Hypothalamus (tissue), 51 donors: ENCODE data around the gene RBFOX2.
A peak's percentile ranks its signal among the peaks of the same experiment; 100 is the strongest.

Experiments
- DNase-seq, 51 donors: peaks; one replicate each; lab custom pipeline; 2025; lab: John Stamatoyannopoulos, UW

The RBFOX2 gene

DNA sequence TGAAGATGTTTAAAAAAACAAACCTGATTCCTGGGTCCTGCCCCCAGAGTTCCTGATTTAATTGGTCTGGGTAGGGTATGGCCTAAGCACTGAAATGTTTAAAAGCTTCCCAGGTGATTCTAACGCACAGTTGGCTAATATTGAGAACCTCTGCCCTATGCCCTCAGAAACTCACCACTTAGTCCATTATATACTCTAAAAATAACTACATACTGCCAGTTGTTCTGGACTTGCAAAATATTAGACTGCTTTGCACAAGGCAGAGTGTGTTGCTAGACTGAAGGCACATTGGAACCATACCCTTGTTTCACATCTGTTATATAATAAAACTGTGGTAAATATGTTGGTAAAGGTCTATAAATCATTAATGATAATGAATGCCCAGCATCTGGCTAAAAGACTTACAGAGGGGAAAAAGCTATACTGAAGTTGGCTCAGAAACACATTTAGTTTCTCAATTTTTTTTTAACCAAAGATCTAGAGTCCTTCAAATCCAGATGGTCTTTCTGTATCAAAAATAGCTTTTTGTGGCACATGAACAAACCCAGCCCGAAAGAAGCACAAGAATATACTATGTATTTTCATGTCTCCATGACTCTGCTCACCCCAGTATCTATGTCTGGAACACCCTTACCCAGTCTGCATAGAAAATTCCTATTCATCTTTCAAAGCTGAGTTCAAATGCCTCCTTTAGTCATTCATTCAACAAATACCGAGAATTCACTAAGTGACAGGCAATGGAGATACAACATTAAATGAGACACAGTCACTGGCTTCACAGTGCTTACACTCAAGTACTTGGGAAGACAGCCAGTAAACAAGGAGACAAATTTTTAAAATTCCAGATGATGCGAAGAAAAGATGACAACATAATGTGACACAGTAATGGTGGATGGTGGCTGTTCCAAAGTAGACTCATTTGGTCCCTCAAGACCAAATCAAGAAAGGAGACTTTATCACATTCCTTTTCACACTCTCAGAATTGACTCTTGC lies 44.1 kb downstream of the RBFOX2 start:
- no peak for DNase-seq

- DNase-seq, result no peak
These were observed 46.7 kb downstream of the RBFOX2 start for GRCh38 chr22:35981900-35982299.

- DNase-seq, result no peak
These were observed 49.7 kb downstream of the RBFOX2 start for GRCh38 chr22:35978889-35979288.

- no peak for DNase-seq
These were observed 50.4 kb downstream of the RBFOX2 start for GRCh38 chr22:35978201-35978600.

DNA sequence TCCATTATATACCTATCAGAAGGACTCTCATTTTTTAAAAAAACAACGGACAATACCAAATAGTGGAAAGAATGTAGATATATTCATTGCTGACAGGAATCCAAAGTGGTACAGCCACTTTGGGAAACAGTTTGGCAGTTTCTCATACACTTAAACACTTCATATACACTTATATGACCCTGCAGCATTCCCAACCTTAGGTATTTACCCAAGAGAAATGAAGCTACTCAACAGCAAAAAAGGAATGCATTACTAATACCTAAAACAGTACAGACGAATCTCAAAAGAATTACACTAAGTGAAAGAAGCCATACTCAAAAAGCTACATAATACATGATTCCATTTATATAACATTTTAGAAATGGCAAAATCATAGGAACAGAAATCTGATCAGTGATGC lies 51.5 kb downstream of the RBFOX2 start:
- no peak for DNase-seq

DNA sequence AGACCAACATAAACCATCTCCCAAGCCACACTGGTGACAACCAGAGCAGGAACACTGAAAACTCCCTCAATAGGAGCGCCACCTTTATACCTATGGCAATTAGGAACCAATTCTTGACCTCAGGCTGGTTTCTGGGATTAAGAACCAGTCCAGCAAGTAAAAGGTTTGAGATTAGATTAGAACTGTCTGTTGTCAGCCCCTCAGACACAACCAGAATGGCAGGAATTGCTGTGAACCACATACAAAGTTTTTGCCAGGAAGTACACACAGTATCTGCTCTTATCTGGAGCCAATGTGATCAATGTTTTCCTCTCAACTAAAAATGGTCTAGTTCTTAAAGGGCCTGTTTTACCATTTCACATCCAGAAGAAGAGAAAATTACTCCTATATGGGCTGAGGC lies 55.2 kb downstream of the RBFOX2 start:
- no peak for DNase-seq

DNA sequence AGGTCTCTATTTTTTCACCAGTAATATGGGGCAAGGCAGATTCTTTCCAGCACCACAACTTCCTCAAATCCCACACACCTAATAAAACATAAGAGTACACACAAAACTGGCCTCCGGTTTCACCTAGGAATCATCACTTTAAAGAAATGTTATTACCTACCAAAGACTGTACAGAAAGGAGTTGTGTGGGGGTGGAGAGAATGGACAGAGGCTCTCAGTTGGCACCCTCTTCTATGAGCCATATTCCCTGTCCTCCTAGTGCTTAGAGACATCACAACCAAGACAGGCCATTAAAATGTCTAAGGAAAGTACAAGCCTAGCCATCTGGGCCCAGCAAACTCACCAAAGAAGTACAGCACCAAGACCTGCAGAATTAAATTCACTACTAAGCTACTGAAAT lies 56.1 kb downstream of the RBFOX2 start:
- no peak for DNase-seq

DNA sequence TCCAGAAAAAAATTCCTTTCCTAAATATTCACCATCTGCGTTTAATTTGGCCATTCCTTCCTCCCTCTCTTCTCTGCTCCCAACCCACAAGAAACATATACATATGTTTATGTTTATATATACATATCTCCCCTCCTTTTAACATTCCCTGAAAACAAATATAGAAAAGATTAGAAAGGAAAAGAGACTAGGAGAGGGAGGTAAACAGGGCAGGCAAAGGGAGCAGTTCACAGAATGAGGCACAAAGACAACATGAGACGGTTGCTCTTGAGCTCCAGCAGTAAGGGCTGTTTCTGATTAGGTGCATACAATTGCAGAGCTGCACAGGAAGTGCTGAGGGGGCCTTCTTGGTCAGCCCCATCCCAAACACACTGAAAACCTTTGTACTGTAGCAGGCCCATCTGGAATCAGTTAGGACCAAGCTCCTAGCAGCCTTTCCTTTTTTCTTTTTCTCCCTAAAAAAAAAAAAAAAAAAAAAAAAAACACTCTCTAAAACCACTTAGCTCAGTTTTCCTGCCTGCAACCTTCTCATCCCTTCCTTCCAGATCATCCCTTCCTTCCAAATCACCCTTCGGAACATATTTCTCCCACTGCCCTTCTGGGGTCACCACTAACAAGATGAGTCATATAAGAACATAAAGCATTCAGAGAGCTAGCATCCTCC lies 57.0 kb downstream of the RBFOX2 start:
- no peak for DNase-seq

DNA sequence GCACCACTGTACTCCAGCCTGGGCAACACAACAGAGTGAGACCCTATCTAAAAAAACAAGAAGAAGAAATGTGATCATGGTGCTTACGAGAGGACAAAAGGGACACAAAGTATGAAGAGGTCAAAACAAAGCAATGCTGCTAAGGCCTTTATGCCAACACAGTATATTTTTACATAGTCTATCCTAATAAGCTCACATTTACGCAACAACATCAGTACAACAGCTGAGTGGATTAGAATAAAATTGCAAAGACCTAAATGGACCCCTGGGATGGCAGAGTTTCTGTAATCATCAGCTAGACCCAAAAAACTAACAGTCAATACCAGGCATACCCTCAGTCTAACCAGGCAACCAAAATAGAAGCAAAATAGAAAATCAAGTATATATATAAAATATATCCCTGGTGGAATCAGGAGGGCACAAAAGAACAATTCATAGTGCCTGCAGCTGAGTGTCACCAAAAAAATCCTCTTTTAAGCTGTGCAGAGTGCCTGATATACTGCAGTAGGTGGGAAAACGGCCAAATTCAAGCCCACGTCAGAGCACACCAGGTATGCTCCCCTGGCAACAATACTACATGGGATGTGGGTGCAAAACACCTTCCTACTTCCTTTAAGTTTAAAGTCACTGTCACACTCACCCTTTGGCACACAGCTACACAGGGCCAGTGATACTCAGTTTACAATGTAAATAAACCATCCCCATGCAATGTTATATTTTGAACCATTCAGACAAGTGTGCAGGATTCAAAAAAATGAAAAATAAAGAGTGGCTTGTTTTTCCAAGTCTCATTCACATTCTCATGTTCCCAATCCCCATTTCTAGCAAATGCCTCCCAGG lies 57.8 kb downstream of the RBFOX2 start:
- no peak for DNase-seq

- no peak for DNase-seq
These were observed 61.6 kb downstream of the RBFOX2 start for GRCh38 chr22:35967046-35967397.

- DNase-seq, result no peak
These were observed 62.1 kb downstream of the RBFOX2 start for GRCh38 chr22:35966314-35967045.

DNA sequence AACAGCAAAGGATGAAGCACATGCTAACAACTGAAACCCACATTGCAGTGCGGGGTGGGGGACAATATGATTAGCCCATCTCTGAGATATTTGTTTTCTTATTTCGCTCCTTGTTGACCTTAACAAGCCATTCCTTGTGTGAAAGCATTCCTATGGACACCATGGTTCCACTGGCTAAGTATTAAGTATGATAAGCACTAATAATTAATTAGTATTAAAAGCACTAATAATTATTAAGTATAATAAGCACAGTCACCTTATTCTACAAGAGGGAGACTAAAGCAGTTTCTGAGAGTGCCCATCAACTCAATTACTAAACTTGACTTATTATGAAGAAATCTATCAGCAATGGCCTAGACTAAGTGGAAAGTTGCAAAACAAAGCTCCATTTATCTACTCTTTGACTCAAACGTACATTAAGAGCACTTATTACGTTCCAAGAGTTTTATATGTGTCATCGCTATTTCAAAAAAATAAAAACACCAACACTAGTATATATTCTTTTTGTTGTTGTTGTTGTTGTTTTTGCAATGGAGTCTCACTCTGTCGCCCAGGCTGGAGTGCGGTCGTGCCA lies 65.3 kb downstream of the RBFOX2 start:
- no peak for DNase-seq

DNA sequence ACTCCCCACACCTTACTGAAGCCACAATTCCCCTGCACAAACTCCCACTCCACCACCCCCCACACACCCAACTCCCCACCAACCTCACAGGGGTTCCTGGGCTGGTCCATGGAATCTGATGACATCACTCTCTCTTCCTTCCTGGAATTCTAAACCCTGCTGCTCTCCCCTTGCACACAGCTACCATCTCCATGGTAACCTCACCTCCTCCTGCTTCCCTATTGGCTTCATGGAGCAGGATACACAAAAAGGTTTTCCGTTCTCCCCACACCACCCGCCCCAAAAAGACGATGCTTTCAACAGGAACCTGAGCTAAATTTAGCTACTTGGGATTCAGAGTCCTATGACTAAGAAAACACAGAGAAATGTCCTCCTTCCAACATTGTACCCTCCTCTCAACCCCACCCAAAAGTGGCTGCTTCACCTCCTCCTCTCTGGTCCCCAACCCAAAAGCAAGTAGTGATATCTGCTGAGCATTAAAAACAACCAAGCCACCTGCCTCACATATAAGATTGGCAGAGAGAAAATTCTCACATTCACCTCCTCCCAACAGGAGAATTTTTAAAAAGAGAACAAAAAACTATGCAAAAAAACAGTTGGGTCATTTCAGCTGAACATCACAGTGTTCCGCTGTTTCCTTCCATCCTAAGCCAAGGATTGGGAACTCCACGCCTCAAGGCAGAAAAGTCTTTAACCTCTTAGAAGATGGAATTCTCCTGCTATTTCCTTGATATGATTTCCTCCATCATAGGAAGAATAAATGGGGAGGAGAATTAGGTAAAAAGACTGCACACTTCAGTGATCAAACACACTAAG lies 66.9 kb downstream of the RBFOX2 start:
- peak in 28 of 51 donors; percentile 2 to 79 (median 28) for DNase-seq

DNA sequence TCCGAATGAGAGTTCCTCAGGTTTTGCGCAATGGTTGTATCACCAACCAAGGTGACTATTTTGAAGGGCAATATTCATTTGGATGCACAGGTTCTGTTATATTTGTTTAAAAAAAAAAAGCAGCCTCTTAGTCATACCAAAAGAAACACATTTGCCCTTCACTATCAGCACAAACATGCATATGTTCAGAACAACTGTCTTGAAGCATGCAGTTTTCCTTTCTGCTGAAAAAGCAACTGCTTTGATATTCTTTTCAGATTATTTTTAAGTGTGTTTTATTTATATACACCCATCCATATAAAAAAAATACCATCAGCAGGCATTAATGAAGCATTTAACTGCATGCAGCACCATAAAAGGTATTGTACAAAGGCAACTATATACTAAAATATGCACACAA lies 67.8 kb downstream of the RBFOX2 start:
- DNase-seq, result peak in 1 of 51 donors; percentile 34

DNA sequence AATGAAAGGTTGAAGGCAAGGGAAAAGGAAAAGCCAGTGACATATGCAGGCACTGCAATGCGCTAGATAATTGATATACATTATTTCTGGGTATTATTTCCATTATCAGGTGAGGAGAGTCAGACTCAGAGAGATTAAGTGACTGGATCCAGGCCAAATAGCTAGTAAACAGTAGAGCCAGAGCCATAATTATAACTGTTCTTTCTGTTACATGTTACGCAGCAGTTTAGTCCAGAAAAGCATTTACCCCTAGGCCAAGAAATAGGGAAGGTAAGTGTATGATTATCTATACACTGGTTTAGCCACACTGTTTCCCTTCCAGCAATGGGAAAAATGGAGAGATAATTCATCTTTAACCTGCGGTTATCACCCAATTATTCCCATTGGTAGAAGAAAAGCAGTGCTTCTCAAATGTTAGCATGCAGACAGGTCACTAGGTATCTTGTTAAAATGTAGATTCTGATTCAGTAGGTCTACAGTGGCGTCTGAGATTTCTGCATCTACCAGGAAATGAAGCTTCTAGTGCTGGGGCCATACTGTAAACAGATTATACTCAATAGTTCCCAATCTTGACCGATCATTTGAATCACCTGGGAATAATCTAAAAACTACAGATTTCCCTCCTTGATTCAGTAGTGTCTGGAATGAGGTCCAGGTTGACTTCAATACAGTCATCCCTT lies 69.4 kb downstream of the RBFOX2 start:
- DNase-seq, result no peak

GRCh38 chr22:35958334-35958733 lies 70.3 kb downstream of the RBFOX2 start:
- no peak for DNase-seq

- DNase-seq, result no peak
These were observed 71.0 kb downstream of the RBFOX2 start for GRCh38 chr22:35957589-35957988.

DNA sequence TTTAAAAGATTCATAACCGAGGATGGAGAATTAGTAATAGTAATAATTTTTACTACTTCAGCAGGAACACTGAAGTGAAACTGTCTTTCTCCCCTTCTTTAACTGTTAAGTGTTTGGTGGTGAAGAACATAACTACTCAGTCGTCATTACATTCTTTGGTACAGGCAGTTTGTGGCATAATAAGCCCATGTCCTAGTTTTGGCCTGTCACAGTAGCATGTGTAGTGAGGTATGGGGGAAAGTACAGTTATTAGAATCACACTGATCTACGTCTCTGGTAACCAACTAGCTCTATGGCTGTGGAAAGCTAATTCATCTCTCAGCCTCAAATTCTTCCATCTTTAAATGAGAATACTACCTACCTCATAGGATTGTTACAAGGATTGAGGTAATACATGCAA lies 71.8 kb downstream of the RBFOX2 start:
- DNase-seq, result no peak

GRCh38 chr22:35955546-35955945 lies 73.1 kb downstream of the RBFOX2 start:
- DNase-seq, result no peak
